RWPE2 (cell line): Measurements from ENCODE around the gene ST7L.
A peak's percentile ranks its signal among the peaks of the same experiment; 100 is the strongest.

Experiments used
- ATAC-seq: fragments of 200-7000 bp; cut with Tn5 transposase; 3 replicates; pipeline ENCODE4 v1.9.1; 2021; ENCODE audit warnings: low read depth
- DNase-seq: peaks from one replicate; pipeline ENCODE4 v3.0.0-alpha.2; 2020; ENCODE audit warnings: low spot score
- H3K27ac ChIP-seq: fragments of 450-650 bp; 2 replicates; pipeline ENCODE4 v1.5.1; 2017; ENCODE audit warnings: mild to moderate bottlenecking; ENCODE audit not compliant: poor library complexity, severe bottlenecking
- H3K27me3 ChIP-seq: fragments of 250-450 bp; sonication (Bioruptor Pico); 2 replicates; pipeline ENCODE4 v1.5.1; 2021; ENCODE audit warnings: mild to moderate bottlenecking, moderate library complexity; ENCODE audit not compliant: insufficient read depth, poor library complexity, severe bottlenecking
- H3K36me3 ChIP-seq: fragments of 250-450 bp; sonication (Bioruptor Pico); 2 replicates; pipeline ENCODE4 v1.5.1; 2020; ENCODE audit warnings: low read depth, mild to moderate bottlenecking, moderate library complexity
- H3K4me1 ChIP-seq: fragments of 250-450 bp; sonication (Bioruptor Pico); 2 replicates; pipeline ENCODE4 v1.5.1; 2021; ENCODE audit warnings: mild to moderate bottlenecking, moderate library complexity; ENCODE audit not compliant: insufficient read depth, poor library complexity, severe bottlenecking
- H3K4me3 ChIP-seq: fragments of 250-450 bp; sonication (Bioruptor Pico); 2 replicates; pipeline ENCODE4 v1.5.1; 2021; ENCODE audit warnings: mild to moderate bottlenecking, moderate library complexity; ENCODE audit not compliant: severe bottlenecking
- H3K9me3 ChIP-seq: fragments of 250-450 bp; sonication (Bioruptor Pico); 2 replicates; pipeline ENCODE4 v1.5.1; 2021; ENCODE audit warnings: mild to moderate bottlenecking, moderate library complexity; ENCODE audit not compliant: severe bottlenecking
- CTCF ChIP-seq: fragments of 450-650 bp; IDR thresholded peaks from one replicate; pipeline ENCODE4 v1.5.1; 2017; ENCODE audit warnings: mild to moderate bottlenecking, moderate library complexity; ENCODE audit not compliant: poor library complexity, severe bottlenecking

Gene ST7L

GRCh38 chr1:112508278-112509004 lies 110.5 kb downstream of the ST7L start, which contains the start of gene WNT2B:
Gene WNT2B (plus strand): TSS chr1:112508965. CDS start chr1:112509263, 298 bp downstream.
- Histone ChIP-seq H3K9me3 (no peaks in the 10 kb centered on the region), H3K36me3 (no peaks in the 10 kb centered on the region), H3K27ac (no peak within 1 kb of the TSS), H3K4me1 (no peaks in the 10 kb centered on the region), H3K27me3 (no peaks in the 10 kb centered on the region), H3K4me3 (peak within 1 kb of the TSS; percentile 52)
- DNase-seq (no peak), ATAC-seq (peak; percentile 57)
- TF ChIP-seq CTCF: no peak

GRCh38 chr1:112507921-112508277 lies 111.0 kb downstream of the ST7L start:
- peak overlapping the region; percentile 52 for H3K4me3 ChIP-seq
- no peaks in the 10 kb centered on the region for H3K9me3 ChIP-seq
- H3K27ac ChIP-seq: no peak overlapping the region
- DNase-seq: no peak
- TF ChIP-seq CTCF: no peak
- no peaks in the 10 kb centered on the region for H3K36me3 ChIP-seq
- ATAC-seq: peak; percentile 32; the same call in 2 of the 3 replicates
- H3K4me1 ChIP-seq: no peaks in the 10 kb centered on the region
- H3K27me3 ChIP-seq: no peaks in the 10 kb centered on the region

- H3K27me3 ChIP-seq: no peaks in the 10 kb centered on the region
- no peaks in the 10 kb centered on the region for H3K4me1 ChIP-seq
Measured at GRCh38 chr1:112507336-112507735, 111.6 kb downstream of the ST7L start.

GRCh38 chr1:112506731-112507130 lies 112.2 kb downstream of the ST7L start:
- Histone ChIP-seq H3K9me3 (no peaks in the 10 kb centered on the region), H3K4me3 (no peak overlapping the region), H3K4me1 (no peaks in the 10 kb centered on the region), H3K27ac (no peak overlapping the region), H3K27me3 (no peaks in the 10 kb centered on the region), H3K36me3 (no peaks in the 10 kb centered on the region)
- ATAC-seq (no peak), DNase-seq (no peak)
- no peak for TF ChIP-seq CTCF

More at GRCh38 chr1:112507336-112507735, 111.6 kb downstream of the ST7L start:
- DNase-seq (no peak), ATAC-seq (no peak)
- H3K4me3 ChIP-seq: peak overlapping the region; percentile 52
- H3K9me3 ChIP-seq: no peaks in the 10 kb centered on the region
- H3K36me3 ChIP-seq: no peaks in the 10 kb centered on the region
- TF ChIP-seq CTCF: no peak
- no peak overlapping the region for H3K27ac ChIP-seq

- H3K4me3 ChIP-seq: no peak overlapping the region
- no peaks in the 10 kb centered on the region for H3K36me3 ChIP-seq
- ATAC-seq (no peak), DNase-seq (no peak)
- no peak for TF ChIP-seq CTCF
- H3K4me1 ChIP-seq: peaks cover 4% of the 10 kb centered on the region
- no peaks in the 10 kb centered on the region for H3K27me3 ChIP-seq
- no peaks in the 10 kb centered on the region for H3K9me3 ChIP-seq
- H3K27ac ChIP-seq: no peak overlapping the region
Measured at GRCh38 chr1:112506306-112506705, 112.6 kb downstream of the ST7L start.
